Bronchial epithelial cell (primary cell): ENCODE measurements around the gene PHLDA3. TPM values are rescaled to one million over a fixed set of nuclear protein-coding genes. Genes with fewer than 3 reads are reported as not detected.

Experiments used
- DNase-seq: peaks from one replicate; pipeline ENCODE4 v3.0.0-alpha.2; 2010; ENCODE audit warnings: low read depth
- FAIRE-seq: peaks from 2 replicates; lab custom pipeline; 2011; peaks lifted over from hg19 to GRCh38; lab: Jason Lieb, UNC
- H3K27me3 ChIP-seq: 2 replicates; pipeline ENCODE4 v1.5.1; 2011; ENCODE audit warnings: low read length; ENCODE audit not compliant: control insufficient read depth, insufficient read depth
- H3K36me3 ChIP-seq: 2 replicates; pipeline ENCODE4 v1.5.1; 2011; ENCODE audit warnings: low read length; ENCODE audit not compliant: control insufficient read depth, insufficient read depth
- H3K4me3 ChIP-seq: 2 replicates; pipeline ENCODE4 v1.5.1; 2011; ENCODE audit warnings: mild to moderate bottlenecking, low read depth, low read length, control low read depth
- total RNA-seq: library from RNA; depleted of rRNA; stranded (reverse); fragments of >200 nt; gene quantifications from 2 replicates; pipeline ENCODE4 v1.2.1, GENCODE V29; 2014
- TF ChIP-seq, protein P1 (sequence below): IDR thresholded peaks from 2 replicates; pipeline ENCODE4 v1.5.1; 2011; ENCODE audit warnings: mild to moderate bottlenecking, moderate library complexity, low read length, control low read depth, inconsistent platforms; ENCODE audit not compliant: insufficient read depth, severe bottlenecking

Gene PHLDA3
- total RNA-seq, 1 donor from 2014 or later, result 118 TPM

DNA sequence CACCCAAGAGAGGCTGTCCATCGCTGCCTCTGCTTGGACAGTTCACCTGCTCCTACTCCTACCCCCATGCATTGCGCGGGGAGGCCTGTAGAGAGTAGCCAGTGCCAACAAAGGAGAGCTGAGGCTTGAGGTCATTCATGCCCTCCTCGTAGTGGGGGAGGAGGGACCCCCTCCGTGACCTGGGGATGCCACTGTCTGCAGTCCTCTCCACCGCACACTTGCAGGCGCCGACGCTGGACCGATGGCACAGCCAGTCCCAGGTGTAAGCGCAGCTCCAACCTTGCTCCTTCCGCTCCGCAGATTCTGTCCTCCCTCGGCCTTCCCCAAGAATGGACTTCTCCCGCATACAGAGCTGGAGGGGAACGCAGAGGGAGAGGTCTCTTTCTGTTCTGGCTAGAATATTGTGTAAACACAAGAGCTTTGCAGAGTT is 672 bp upstream of the PHLDA3 start:
- DNase-seq, result no peak
- peaks cover 11% of the 10 kb centered on the region for H3K36me3 ChIP-seq
- TF ChIP-seq, protein P1, sequence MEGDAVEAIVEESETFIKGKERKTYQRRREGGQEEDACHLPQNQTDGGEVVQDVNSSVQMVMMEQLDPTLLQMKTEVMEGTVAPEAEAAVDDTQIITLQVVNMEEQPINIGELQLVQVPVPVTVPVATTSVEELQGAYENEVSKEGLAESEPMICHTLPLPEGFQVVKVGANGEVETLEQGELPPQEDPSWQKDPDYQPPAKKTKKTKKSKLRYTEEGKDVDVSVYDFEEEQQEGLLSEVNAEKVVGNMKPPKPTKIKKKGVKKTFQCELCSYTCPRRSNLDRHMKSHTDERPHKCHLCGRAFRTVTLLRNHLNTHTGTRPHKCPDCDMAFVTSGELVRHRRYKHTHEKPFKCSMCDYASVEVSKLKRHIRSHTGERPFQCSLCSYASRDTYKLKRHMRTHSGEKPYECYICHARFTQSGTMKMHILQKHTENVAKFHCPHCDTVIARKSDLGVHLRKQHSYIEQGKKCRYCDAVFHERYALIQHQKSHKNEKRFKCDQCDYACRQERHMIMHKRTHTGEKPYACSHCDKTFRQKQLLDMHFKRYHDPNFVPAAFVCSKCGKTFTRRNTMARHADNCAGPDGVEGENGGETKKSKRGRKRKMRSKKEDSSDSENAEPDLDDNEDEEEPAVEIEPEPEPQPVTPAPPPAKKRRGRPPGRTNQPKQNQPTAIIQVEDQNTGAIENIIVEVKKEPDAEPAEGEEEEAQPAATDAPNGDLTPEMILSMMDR, result no peak
- peak overlapping the region; percentile 83 for H3K4me3 ChIP-seq
- H3K27me3 ChIP-seq, result no peaks in the 10 kb centered on the region
- FAIRE-seq, result peak; percentile 50

DNA sequence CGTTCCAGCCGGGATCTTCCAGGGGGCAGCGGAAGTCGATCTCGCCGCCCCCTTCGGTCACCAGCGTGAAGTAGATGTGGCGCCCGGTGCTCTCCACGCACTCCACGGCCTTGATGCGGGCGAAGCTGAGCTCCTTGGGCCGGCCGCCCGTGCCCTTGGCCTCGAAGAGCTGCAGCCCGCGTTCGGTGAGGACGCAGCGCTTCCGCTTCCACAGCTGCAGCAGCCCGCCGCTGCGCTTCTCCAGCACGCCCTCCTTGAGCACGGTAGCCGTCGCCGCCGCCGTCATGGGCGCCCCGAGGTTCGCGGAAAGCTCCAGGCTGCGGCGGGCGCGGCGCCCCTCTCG is 516 bp downstream of the PHLDA3 start:
- no peak for FAIRE-seq

GRCh38 chr1:201466492-201466891 is 2.5 kb downstream of the PHLDA3 start:
- FAIRE-seq, result peak; percentile 32
- no peaks in the 10 kb centered on the region for H3K27me3 ChIP-seq
- TF ChIP-seq, protein P1, result no peak
- peak overlapping the region; percentile 83 for H3K4me3 ChIP-seq
- DNase-seq, result peak; percentile 76
- H3K36me3 ChIP-seq, result peaks cover 12% of the 10 kb centered on the region

More for the DNA sequence above, 516 bp downstream of the PHLDA3 start:
- TF ChIP-seq, protein P1, result no peak
- no peaks in the 10 kb centered on the region for H3K27me3 ChIP-seq
- H3K36me3 ChIP-seq, result peaks cover 12% of the 10 kb centered on the region
- no peak for DNase-seq
- H3K4me3 ChIP-seq, result peak overlapping the region; percentile 83

- Histone ChIP-seq H3K27me3 (no peaks in the 10 kb centered on the region), H3K36me3 (peaks cover 12% of the 10 kb centered on the region), H3K4me3 (peak overlapping the region; percentile 83)
- FAIRE-seq, result no peak
- DNase-seq, result no peak
- TF ChIP-seq, protein P1, result no peak
Measured at GRCh38 chr1:201465698-201466290, 3.2 kb downstream of the PHLDA3 start.

- TF ChIP-seq, protein P1, result peak; percentile 32
- FAIRE-seq (peak; percentile 18), DNase-seq (peak; percentile 51)
- no peak overlapping the region for H3K4me3 ChIP-seq
- H3K36me3 ChIP-seq, result peaks cover 12% of the 10 kb centered on the region
- H3K27me3 ChIP-seq, result no peaks in the 10 kb centered on the region
Measured at GRCh38 chr1:201463071-201463552, 5.9 kb downstream of the PHLDA3 start.
